HEK293 (cell line): ENCODE data around the gene VPS4A.

ENCODE experiments used
- CTCF ChIA-PET: fragments of 350-600 bp; formaldehyde crosslinking; extraction: SDS; loops from one replicate; lab custom pipeline; 2021; ENCODE audit warnings: antibody characterized with exemption; lab: Yijun Ruan, JAX
- POLR2A ChIA-PET: fragments of 300-600 bp; formaldehyde crosslinking; extraction: SDS; loops from one replicate; lab custom pipeline; 2020; ENCODE audit warnings: antibody characterized with exemption, inconsistent platforms; lab: Yijun Ruan, JAX
- H3K27ac ChIP-seq: fragments of 200-500 bp; sonication (Bioruptor generic); 2 replicates; pipeline ENCODE4 v1.5.1; 2014; ENCODE audit warnings: low read depth, low read length, control low read depth, inconsistent platforms; ENCODE audit errors: extremely low read depth
- H3K36me3 ChIP-seq, 2 experiments: fragments of 200-500 bp in 1 of 2; sonication (Bioruptor generic) in 1 of 2; 1 replicate in 1 of 2; 2 replicates in 1 of 2; pipeline ENCODE4 v1.5.1; 2014 to 2017; ENCODE audit warnings: inconsistent platforms in 2 of 2, low read length in 2 of 2; ENCODE audit not compliant: control insufficient read depth in 2 of 2, insufficient read depth in 1 of 2
- H3K4me1 ChIP-seq: fragments of 200-500 bp; sonication (Bioruptor generic); 2 replicates; pipeline ENCODE4 v1.5.1; 2014; ENCODE audit warnings: mild to moderate bottlenecking, low read length, inconsistent platforms; ENCODE audit not compliant: control insufficient read depth, insufficient read depth
- H3K4me3 ChIP-seq: 2 replicates; pipeline ENCODE4 v1.5.1; 2011; ENCODE audit warnings: low read depth, mild to moderate bottlenecking, control low read depth, low read length, moderate library complexity
- H3K9me3 ChIP-seq: fragments of 200-500 bp; sonication (Bioruptor generic); 2 replicates; pipeline ENCODE4 v1.5.1; 2014; ENCODE audit warnings: low read depth, low read length, inconsistent platforms; ENCODE audit not compliant: control insufficient read depth, insufficient read depth
- GLIS1 ChIP-seq: fragments of 450-650 bp; formaldehyde crosslinking; IDR thresholded peaks from 2 replicates; pipeline ENCODE4 v1.5.1; 2016; ENCODE audit warnings: missing biosample characterization, missing genetic modification characterization
- PRDM2 ChIP-seq: fragments of 450-650 bp; formaldehyde crosslinking; IDR thresholded peaks from 2 replicates; pipeline ENCODE4 v1.5.1; 2016; ENCODE audit warnings: missing biosample characterization, missing genetic modification characterization, borderline replicate concordance
- RBAK ChIP-seq: fragments of 450-650 bp; formaldehyde crosslinking; IDR thresholded peaks from 2 replicates; pipeline ENCODE4 v1.5.1; 2016; ENCODE audit warnings: missing biosample characterization, missing genetic modification characterization
- ZBTB21 ChIP-seq: fragments of 450-650 bp; formaldehyde crosslinking; IDR thresholded peaks from 2 replicates; pipeline ENCODE4 v1.5.1; 2017; ENCODE audit warnings: missing biosample characterization, missing genetic modification characterization
- ZIC2 ChIP-seq: fragments of 450-650 bp; formaldehyde crosslinking; IDR thresholded peaks from 2 replicates; pipeline ENCODE4 v1.5.1; 2016; ENCODE audit warnings: missing biosample characterization, missing genetic modification characterization
- ZNF223 ChIP-seq: fragments of 450-650 bp; formaldehyde crosslinking; IDR thresholded peaks from 2 replicates; pipeline ENCODE4 v1.5.1; 2016; ENCODE audit warnings: missing biosample characterization, missing genetic modification characterization
- ZNF280D ChIP-seq: fragments of 450-650 bp; formaldehyde crosslinking; IDR thresholded peaks from 2 replicates; pipeline ENCODE4 v1.5.1; 2016; ENCODE audit warnings: missing biosample characterization, missing genetic modification characterization
- ZNF398 ChIP-seq: fragments of 450-650 bp; formaldehyde crosslinking; IDR thresholded peaks from 2 replicates; pipeline ENCODE4 v1.5.1; 2017; ENCODE audit warnings: missing biosample characterization, missing genetic modification characterization
- ZNF433 ChIP-seq: fragments of 450-650 bp; formaldehyde crosslinking; IDR thresholded peaks from 2 replicates; pipeline ENCODE4 v1.5.1; 2016; ENCODE audit warnings: missing biosample characterization, missing genetic modification characterization, low read depth
- ZNF558 ChIP-seq: fragments of 450-650 bp; formaldehyde crosslinking; IDR thresholded peaks from 2 replicates; pipeline ENCODE4 v1.5.1; 2016; ENCODE audit warnings: missing biosample characterization, missing genetic modification characterization
- ZNF623 ChIP-seq: fragments of 450-650 bp; formaldehyde crosslinking; IDR thresholded peaks from 2 replicates; pipeline ENCODE4 v1.5.1; 2016; ENCODE audit warnings: missing biosample characterization, missing genetic modification characterization
- ZNF624 ChIP-seq: fragments of 450-650 bp; formaldehyde crosslinking; IDR thresholded peaks from 2 replicates; pipeline ENCODE4 v1.5.1; 2017; ENCODE audit warnings: missing biosample characterization, missing genetic modification characterization
- ZNF654 ChIP-seq: fragments of 450-650 bp; formaldehyde crosslinking; IDR thresholded peaks from 2 replicates; pipeline ENCODE4 v1.5.1; 2016; ENCODE audit warnings: low read depth, missing biosample characterization, missing genetic modification characterization
- TF ChIP-seq, protein P1 (sequence below): fragments of 450-650 bp; formaldehyde crosslinking; IDR thresholded peaks from 2 replicates; pipeline ENCODE4 v1.5.1; 2017; ENCODE audit warnings: missing biosample characterization, missing genetic modification characterization

The VPS4A gene

GRCh38 chr16:69348222-69348621 is 37.1 kb downstream of the VPS4A start:
- peaks cover 5% of the 10 kb centered on the region; the same call in 1 of the 2 replicates for H3K4me1 ChIP-seq
- no peak overlapping the region for H3K4me3 ChIP-seq
- no peak overlapping the region for H3K27ac ChIP-seq
- H3K36me3 ChIP-seq: peaks cover 8 to 32% of the 10 kb centered on the region in 2 experiments; a peak in 2 of 3 replicates
- peak; percentile 32 for TF ChIP-seq GLIS1 (tag by site-specific recombination)
- no peak for TF ChIP-seq RBAK
- TF ChIP-seq PRDM2: no peak
- no peak for TF ChIP-seq ZNF223
- no peak for TF ChIP-seq ZNF624 (tag by site-specific recombination)
- TF ChIP-seq ZNF623 (tag by site-specific recombination): no peak
- TF ChIP-seq, all 188 proteins: peak for 1
- no peaks in the 10 kb centered on the region for H3K9me3 ChIP-seq
- POLR2A ChIA-PET: no interaction called here
- CTCF ChIA-PET: no interaction called here

DNA sequence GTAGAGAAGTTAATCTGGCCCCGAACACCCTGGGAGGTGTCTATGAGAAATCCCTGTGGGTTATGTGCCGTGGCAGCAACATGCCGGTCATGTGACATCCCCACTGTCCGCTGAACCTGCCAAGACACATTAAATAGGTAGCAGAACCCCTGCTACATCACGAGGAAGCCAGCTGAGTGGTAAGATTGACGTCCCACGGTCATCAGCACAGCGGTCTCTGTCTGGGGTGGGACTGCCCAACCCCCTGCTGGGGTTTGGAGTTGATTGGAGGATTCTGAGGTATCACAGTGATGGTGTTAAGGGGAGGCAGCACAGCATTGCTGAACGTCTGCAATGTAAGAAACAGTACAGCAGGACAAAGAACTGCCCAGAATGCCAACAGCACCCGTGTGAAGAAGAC is 38.4 kb downstream of the VPS4A start:
- Histone ChIP-seq H3K9me3 (no peaks in the 10 kb centered on the region), H3K27ac (no peak overlapping the region), H3K36me3 (peaks cover 4 to 22% of the 10 kb centered on the region in 2 experiments; a peak in 2 of 3 replicates), H3K4me1 (peaks cover 5% of the 10 kb centered on the region; the same call in 1 of the 2 replicates), H3K4me3 (no peak overlapping the region)
- ChIA-PET POLR2A (no interaction called here), CTCF (interaction anchor here (0.9 kb wide), 1 partner anchor 9 kb away, joined by 4 read pairs; no protein-coding TSS in a partner anchor)
- TF ChIP-seq ZNF433 (tag by site-specific recombination) (no peak), ZNF398 (tag by site-specific recombination) (no peak), ZNF558 (tag by site-specific recombination) (no peak), ZNF280D (tag by site-specific recombination) (no peak), ZIC2 (tag by site-specific recombination) (peak; percentile 71), ZBTB21 (tag by site-specific recombination) (no peak), GLIS1 (tag by site-specific recombination) (peak; percentile 29), ZNF654 (tag by site-specific recombination) (no peak)
- TF ChIP-seq, protein P1, sequence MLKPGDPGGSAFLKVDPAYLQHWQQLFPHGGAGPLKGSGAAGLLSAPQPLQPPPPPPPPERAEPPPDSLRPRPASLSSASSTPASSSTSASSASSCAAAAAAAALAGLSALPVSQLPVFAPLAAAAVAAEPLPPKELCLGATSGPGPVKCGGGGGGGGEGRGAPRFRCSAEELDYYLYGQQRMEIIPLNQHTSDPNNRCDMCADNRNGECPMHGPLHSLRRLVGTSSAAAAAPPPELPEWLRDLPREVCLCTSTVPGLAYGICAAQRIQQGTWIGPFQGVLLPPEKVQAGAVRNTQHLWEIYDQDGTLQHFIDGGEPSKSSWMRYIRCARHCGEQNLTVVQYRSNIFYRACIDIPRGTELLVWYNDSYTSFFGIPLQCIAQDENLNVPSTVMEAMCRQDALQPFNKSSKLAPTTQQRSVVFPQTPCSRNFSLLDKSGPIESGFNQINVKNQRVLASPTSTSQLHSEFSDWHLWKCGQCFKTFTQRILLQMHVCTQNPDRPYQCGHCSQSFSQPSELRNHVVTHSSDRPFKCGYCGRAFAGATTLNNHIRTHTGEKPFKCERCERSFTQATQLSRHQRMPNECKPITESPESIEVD (tag by site-specific recombination): no peak
- TF ChIP-seq, all 188 proteins: peak for 2
